ENCODE results near the gene KIF26B.

Gene KIF26B

DNA sequence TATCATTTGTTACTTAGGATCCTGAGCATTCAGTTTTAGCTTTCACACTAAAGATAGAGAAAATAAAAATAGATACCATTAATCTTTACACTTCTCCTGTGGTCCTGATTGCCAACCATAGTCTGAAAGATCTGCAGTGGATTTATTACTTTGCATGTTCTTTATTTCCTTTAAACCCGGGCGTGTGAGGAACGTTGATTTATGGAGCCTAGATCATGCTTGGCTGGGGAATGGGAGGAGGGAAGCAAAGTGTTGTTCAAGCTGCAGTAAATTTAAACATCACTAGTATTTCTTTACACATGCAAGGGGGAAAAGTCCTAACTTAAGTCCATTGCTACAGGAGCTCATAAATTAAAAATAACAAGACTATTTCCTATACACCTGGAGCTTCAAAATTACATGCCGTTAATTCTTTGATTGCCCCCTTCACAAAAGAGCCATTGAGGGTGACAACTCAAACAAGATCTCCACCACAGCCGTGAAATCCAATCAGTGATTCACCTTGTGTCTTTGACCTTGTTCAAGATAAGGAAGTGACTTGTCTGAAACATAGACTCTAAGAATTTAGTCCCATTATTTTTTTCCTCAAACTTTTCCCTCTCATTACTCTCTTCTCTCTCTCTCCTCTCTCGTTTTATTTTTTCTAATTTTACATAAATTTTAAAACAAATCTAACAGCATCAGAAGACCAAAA, 282.7 kb downstream of the KIF26B start:
- DNase-seq (ENCODE audit: low read depth, low spot score), result no peak
- H3K27ac ChIP-seq, result no peak overlapping the region

DNA sequence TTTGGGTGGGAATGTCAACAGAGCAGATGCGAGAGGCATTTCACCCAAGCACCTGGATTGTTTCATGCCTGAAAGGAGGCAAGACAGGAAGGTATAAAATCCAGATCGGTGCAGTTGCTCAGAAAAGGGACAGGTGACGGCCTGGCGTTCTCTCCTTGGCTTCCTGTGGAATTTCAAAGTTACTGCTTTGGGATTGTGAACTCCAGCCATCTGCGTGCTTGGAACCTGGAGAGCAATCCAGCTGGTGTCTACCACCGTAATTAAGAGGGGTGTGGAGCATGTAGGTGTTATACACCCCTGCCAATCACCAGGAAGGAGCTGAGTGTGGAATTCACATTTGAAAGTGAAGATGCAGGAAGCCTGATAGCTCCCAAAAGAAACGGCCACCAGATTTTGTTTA, 286.1 kb downstream of the KIF26B start:
- H3K27ac ChIP-seq, result no peak overlapping the region
- no peak for DNase-seq (ENCODE audit: low read depth, low spot score)

DNA sequence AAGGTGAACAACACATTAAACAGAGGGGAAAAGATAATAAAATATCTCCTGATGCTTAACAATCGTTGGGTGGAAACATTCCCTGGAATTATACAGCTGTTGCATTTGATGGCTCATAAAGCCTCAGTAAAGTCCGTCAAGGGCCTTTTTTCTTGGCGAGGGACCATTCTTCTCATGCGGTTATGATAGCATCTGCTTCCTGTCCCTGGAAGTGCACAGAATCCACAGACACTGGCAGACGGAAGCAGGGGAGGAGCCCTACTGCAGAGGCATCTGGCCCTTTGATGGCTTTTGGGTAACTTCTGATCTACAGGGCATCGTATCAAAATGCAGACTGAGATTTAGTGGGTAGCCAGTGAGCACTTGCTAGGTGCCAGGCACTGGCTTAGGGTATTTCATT, 286.9 kb downstream of the KIF26B start:
- DNase-seq (ENCODE audit: low read depth, low spot score), result no peak
- no peak overlapping the region for H3K27ac ChIP-seq

DNA sequence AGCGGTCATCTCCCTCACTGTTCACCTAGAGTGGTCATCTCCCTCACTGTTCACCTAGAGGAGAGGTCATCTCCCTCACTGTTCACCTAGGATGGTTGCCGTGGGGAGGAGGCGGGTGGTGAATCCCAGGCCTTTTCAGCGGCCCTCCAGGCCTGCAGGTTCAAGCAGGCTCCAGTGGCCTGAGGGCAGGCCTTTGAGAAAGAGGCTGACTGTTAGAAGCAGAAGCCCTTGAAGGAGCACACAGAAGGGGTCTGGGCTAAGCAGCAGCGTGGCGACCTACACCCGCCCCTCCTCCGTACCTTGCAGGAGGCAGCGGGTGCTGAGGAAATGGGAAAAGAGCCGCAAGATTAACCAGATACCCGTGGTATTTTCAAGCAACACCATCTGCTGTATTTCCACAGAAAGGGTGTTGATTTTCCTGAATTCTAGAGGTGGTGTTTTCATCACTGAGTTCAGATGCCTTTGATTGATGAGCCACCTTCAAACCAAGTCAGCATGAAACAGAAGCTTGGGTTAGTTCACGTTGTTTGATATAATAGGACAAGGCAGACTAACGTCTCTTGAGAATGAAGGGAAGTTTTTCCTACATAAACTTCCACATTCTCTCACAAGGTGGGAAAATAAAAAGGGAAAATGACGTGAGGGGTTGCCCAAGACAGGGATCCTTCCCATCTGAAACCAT, 289.5 kb downstream of the KIF26B start:
- H3K27ac ChIP-seq, result no peak overlapping the region
- no peak for DNase-seq (ENCODE audit: low read depth, low spot score)

DNA sequence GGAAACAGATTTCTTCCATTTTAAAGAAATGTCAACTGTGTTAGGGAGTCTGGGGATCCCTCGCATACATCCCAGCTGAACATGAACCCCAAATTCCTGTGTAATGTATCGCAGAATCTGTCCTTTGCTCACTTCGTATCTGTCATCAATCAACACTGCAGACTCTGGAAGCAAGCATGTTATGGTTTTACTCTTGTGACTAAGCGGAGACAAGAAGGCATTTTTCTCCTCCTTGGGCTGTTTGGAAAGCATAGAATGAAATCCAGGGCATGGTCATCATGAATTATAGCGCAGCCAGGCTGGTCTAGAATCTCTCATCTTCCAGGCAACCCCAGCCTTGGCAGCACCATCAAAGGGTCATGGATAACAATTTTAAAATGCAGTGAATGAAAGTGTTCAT, 290.2 kb downstream of the KIF26B start:
- H3K27ac ChIP-seq, result no peak overlapping the region
- DNase-seq (ENCODE audit: low read depth, low spot score), result no peak

DNA sequence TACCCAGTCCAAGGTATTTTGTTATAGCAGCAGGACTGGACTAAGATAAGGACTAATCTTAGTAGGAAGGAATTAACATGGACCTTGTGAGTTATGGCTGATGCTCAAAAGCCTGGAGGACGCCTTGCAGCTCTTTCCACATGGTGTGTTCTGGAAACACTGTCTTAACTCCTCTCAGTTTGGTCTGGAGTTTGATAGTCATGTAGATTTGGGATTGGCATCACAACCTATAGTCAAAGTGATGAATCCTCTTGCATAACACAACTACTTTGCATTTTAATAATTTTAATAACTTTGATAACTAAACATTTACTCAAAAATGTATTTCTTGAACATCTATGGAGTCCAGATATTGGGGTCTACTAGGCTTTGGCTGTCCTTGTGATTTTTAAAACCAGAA, 293.7 kb downstream of the KIF26B start:
- H3K27ac ChIP-seq, result no peak overlapping the region
- no peak for DNase-seq (ENCODE audit: low read depth, low spot score)

DNA sequence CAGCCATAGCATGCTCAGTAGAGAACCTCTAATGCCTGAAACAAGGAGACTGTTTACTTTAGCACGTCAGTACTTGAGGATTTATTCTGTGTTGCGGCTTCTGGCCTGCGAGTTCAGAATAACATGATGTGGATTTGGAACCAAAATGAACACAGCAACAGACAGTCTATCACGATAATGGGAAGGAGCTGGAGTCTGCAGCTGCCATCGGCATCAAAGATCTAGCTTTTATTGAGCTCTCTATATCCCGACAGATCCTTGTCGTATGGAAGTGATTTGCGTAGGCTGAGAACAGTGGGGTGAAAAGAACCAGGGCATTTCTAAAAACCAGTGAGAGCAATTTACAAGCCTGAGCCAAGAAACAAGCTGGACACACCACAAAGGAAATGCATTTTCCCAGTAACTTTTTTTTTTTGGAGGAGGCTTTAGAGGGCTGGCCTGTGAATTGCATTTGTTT, 294.2 kb downstream of the KIF26B start:
- no peak for DNase-seq (ENCODE audit: low read depth, low spot score)
- no peak overlapping the region for H3K27ac ChIP-seq

DNA sequence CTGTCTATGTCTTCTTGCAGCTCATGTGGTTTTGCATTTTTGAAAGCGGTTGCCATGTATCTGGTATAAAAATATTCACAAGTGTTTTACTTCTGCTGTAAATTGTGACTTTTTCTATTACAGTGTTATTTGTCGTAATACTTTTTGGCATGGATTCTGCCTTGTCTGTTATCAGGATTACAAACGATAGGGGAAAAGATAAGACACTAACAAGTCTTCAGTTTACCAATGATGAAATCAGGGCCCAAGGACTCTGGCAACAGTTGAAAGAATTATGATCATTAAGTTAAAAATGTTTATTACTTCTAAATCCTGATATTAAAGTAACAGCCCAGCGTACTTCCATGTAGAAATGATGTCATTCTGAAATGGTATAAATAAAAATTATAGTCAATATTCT, 298.8 kb downstream of the KIF26B start:
- H3K27ac ChIP-seq, result no peak overlapping the region
- DNase-seq (ENCODE audit: low read depth, low spot score), result no peak

DNA sequence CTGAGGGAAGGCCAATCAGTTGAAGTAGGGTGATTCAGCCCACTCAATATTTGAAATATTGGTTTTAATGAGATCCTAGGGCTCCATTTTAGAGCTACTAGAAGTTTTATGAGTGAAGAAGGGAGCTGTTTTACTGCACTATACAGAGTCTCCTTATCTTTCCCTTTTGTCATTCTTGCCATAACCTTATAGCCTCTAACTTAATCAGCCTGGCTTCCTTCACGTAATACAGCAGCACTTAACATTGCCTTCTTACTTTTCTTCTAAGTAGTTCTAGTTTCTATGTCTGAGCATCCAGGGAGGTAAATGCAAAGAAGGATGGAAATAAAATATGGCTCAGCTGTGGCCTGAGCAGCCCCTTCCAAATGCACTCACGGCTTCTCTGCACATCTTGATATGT, 299.3 kb downstream of the KIF26B start:
- no peak overlapping the region for H3K27ac ChIP-seq
- DNase-seq (ENCODE audit: low read depth, low spot score), result no peak

DNA sequence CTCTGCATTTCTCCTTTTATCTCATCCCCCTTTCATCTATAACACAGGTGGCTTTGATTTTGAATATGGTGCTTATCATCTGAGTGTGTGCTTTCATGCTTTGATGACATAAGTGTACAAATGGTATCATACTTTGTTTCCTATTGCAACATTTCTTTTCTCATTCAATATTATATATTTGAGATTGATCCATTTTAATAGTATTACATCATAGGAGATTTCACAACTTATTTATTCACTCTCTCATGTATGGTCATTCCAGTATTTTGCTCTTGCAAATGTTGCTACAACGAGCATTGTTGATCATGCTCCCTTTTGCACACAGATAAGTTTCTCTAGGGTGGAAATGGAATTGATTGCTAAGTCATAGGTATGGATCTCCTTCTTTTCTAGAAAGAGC, 302.8 kb downstream of the KIF26B start:
- H3K27ac ChIP-seq, result no peak overlapping the region

DNA sequence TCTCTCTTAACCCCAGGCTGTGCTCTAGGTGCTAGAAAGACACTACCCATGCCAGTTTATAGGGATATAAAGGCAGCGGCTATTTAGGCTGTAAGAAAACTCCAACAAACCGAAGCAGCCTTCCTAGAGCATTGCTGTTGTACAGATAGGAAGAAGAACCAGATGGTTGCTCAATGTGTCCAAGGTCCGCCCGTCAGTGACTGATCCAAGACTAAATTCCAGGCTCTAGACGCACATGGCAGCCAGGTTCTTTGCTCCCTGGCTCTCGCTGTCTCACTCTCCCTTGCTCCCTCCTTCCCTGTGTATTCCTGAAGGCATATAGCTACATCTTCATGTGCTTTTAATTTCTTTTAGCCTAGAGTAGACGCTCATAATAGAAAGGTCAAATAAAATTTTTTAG, 303.4 kb downstream of the KIF26B start:
- no peak for DNase-seq (ENCODE audit: low read depth, low spot score)
- H3K27ac ChIP-seq, result no peak overlapping the region

More for the DNA sequence above, 302.8 kb downstream of the KIF26B start:
- DNase-seq (ENCODE audit: low read depth, low spot score), result no peak

DNA sequence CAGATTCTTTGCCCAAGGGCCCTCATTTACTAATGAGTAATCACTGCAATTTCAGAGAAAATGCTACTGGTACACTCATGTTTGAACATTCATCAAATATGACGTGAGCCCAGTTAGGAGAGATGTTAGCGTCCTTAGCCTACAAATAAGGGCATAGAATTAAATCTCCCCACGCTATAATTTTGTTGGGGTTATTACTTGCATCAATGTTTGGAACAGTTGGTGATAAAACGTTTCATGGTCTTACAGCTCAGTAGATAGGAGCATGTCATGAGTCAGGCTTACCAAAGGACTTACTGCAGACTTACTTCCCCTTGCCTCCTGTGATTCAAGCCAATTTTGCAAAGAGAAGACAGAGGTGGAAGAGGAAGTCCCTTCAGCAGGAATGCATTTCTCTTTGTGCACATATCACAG, 304.0 kb downstream of the KIF26B start:
- H3K27ac ChIP-seq, result no peak overlapping the region
- no peak for DNase-seq (ENCODE audit: low read depth, low spot score)

DNA sequence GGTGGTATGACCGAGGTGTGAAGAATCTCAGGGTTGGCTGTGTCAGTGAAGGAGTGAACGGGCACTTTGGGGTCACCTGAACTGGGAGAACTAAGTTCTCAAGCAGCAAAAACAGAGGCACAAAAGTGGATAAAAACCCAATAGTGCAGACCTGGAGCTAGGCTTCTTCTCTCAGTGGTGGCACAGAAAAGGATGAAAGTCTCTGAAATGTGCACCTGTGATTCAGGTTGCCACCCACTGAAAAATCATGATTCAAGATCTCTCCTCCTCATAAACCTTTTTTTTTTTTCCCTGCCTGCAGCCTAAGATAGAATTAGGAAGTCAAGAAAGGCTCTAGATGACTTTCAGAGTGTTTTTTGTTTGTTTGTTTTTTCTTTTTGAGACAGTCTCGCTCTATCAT, 304.8 kb downstream of the KIF26B start:
- no peak overlapping the region for H3K27ac ChIP-seq

DNA sequence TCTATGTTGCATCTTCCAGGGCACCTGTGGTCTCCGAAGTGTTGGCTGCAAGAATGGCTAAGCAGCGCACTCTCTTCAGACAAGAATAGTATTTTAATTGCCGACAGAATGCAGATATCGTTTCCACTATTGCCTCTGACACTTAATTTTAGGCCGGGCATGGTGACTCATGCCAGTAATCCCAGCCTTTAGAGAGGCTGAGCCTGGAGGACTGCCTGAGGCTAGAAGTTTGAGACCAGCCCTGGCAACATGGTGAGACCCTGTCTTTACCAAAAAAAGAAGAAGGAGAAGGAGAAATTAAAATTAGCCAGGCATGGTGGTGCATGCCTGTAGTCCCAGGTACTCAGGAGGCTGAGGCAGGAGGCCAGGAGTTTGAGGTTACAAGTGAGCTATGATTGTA, 306.9 kb downstream of the KIF26B start:
- no peak overlapping the region for H3K27ac ChIP-seq
- DNase-seq (ENCODE audit: low read depth, low spot score), result no peak

More for the DNA sequence above, 304.8 kb downstream of the KIF26B start:
- DNase-seq (ENCODE audit: low read depth, low spot score), result no peak

DNA sequence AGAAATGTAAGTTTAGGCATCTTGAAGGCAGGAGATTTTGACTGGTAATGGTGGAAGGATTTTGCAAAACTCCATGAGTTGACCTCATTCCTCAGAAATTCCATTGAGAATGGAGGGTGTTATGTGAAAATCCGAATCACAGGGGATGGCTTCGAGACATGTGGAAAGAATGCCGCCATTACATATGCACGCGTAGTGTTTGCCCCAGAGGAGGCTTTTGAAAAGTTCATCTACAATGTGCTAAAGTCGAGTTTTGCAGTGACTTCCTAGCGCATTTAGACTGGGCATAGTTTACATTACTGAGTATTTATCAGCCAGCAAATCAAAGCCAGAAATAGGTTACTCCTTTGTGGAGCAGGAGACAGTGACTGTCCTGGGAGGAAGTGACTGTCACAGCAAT, 307.4 kb downstream of the KIF26B start:
- H3K27ac ChIP-seq, result no peak overlapping the region
- DNase-seq (ENCODE audit: low read depth, low spot score), result no peak

DNA sequence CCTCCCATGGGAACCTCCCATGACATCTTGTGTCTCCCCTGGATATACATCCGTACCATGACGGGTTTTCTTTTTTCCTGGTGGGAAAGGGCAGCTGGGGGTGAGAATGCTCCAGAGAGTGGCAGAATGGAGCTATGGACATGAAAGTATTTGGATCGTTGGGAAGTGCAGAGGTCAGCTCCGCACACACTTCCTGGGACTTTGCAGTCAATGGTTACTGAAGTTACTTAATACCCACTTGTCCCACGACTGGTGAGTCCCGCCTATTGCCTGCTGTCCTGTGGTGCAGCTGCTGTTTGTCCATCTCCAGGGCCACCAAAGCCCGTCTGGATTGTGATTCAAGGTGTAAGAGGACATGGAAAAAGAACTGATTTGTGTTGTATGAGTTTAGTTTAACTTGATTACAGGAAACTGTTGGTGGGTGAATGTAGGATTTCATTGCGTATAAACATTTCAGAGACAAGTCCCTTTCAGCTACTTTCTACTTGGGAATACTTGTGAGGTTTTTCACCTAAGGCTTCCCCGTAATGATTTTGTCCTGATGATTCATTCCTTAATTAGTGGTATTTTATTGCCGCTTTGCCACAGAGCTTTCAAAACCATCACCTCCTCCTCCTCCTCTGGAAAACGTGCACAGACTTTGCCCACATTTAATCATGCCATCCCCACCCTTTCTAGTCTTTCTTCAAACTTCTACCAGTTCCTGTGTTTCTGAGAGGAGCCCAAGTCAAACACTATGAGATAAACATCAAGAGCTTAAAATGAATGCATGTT, 308.8 kb downstream of the KIF26B start:
- DNase-seq (ENCODE audit: low read depth, low spot score), result no peak
- no peak overlapping the region for H3K27ac ChIP-seq

DNA sequence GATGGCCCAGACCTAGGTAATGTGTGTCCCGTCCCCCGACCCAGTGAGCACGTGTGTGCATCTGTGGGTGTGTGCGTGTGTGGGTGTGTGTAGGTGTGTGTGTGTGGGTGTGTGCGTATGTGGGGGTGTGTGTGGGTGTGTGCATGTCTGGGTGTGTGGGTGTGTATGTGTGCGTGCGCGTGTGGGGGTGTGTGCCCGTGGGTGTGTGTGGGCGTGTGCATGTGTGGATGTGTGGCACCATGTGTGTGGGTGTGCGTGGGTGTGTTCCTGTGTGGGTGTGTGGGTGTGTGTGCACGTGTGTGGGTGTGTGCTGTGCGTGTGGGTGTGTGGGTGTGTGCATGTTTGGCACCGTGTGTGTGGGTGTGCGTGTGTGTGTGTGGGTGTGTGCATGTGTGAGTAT, 309.5 kb downstream of the KIF26B start:
- DNase-seq (ENCODE audit: low read depth, low spot score), result no peak

DNA sequence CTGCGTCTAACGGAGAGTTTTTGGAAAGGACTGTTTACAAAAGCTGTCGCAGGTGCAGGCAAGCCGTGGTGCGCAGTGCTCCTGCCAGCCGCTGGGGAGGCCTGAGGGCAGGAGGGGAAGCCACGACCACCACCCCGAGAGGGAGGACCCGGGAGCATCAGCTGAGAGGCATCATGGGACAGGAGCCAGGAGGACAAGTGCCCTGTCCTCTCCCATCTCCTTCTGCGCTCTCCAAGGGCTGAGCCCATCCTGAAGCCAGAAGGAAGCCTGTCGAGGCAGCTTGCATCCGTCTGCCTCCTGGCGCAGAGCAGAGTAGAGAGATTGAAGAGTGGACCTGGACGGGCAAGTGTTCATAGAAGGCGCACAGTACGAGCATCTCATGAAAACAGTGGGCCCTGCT, 310.9 kb downstream of the KIF26B start:
- no peak overlapping the region for H3K27ac ChIP-seq
- no peak for DNase-seq (ENCODE audit: low read depth, low spot score)

More for the DNA sequence above, 309.5 kb downstream of the KIF26B start:
- no peak overlapping the region for H3K27ac ChIP-seq

DNA sequence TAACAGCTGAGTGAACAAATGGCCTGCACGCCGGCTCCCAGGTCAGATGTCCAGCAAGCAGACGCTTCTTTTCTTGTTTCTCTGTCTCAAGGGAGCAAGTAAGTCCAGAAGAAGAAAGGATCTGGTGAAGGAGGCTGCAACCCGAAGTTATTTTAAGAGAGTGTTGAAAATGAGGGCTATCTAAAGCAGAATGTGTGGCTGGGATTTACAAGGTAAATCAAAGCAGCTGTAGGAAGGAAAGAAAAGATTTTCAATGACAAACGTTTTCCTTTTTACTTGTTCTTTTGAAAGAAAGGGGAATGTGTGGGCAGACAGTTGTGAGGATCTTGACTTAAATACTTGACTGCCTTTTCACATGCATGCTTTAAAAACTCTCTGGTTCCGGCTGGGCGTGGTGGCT, 311.5 kb downstream of the KIF26B start:
- no peak overlapping the region for H3K27ac ChIP-seq
- DNase-seq (ENCODE audit: low read depth, low spot score), result no peak

DNA sequence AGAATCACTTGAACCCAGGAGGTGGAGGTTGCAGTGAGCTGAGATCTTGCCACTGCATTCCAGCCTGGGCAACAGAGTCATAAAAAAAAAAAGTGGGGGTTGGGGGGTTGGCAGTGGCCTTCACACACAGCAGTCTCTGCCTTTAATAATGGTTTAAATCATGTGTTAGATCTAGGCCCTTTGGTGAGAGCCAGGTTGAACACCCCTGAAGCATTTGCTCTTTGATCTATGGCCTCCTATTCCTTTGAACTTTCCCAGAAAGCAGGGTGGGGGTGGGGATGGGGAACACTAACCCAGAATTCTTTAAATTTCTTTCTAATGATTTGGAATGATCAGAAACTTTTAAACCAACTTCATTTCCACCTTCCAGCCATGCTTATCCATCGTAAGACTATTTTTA, 313.0 kb downstream of the KIF26B start:
- DNase-seq (ENCODE audit: low read depth, low spot score), result no peak
- H3K27ac ChIP-seq, result no peak overlapping the region

DNA sequence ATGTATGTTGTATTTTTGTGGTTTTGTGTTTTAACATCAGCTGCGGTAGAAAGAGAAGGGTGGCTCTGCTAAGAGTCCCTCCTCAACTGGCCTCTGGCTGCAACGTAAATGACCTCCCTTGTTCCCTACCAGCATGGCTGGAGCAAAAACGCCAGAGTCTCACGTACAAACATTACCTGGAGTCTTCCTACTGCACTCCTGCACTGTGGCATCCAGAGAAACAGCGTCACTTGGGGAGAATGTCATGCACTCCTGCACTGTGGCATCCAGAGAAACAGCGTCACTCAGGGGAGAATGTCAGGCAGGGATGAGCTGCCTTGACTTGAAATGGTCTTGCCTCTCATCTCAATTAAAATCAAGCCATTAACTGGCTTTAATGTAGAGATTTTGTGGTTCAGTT, 314.2 kb downstream of the KIF26B start:
- H3K27ac ChIP-seq, result no peak overlapping the region
- DNase-seq (ENCODE audit: low read depth, low spot score), result no peak

Measured in epithelial cell of prostate (primary cell).